GM15510 (cell line): ENCODE data around the gene KLHL4.

ENCODE experiments used
- POLR2A ChIP-seq: IDR thresholded peaks from 3 replicates; pipeline ENCODE4 v1.6.1; 2011; ENCODE audit warnings: borderline replicate concordance; ENCODE audit not compliant: insufficient read length; ENCODE audit errors: extremely low read depth

The KLHL4 gene

DNA sequence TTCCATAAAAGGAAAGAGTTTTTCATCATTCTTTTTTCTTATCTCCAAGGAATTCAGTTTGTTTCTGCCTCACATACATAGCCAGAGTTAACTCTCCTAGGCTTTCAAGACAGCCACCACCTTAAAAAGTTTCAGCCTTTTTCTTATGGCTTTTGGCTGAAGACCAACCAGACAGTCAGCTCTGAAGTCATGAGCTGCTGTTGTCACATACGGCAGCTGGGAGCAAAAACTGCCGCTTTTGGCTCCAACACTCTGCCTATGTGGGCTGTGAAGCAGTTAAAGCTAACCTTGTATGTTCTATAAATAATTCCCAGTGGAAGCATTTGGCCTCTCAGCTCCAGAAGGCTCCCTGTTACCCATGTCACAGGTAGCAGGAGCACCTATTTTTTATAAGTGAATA is 104.1 kb downstream of the KLHL4 start:
- no peak for TF ChIP-seq POLR2A

DNA sequence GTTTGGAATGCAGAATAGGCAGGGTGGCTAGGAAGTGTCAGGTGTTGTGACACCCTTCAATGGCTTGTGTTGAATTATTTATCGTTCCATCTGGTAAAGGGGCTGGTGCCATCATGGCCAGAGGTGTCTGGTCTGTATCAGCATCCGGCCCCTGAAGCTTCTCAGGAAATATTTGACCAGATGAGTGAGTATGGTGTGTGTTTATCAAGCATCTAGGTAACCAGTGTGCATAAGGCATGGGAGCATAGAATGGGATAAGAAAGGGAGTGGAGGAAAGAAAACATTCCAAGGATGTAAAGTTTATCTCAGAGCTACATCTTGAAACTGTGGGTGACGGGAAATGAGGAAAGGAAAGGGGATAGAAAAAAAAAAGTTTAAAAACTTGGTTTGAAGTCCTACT is 109.4 kb downstream of the KLHL4 start:
- no peak for TF ChIP-seq POLR2A

DNA sequence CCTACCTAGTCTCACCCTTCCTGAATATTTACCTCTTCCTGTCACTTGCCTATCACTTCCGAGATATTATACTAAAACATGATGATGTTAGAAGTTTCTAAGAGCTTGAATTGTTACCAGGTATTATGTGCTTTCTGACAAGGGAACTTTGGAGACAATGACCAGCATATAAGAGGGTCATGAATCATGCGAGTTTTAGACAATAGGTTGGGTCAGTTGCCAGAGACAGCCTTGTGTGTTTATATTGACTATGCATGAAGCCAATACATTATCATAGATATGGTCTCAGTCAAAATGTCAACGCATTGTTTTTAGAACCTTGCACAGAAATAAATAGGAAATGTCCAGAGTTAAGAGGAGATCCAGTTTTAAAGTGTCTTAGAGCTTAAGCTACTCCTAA is 116.8 kb downstream of the KLHL4 start:
- TF ChIP-seq POLR2A = no peak

DNA sequence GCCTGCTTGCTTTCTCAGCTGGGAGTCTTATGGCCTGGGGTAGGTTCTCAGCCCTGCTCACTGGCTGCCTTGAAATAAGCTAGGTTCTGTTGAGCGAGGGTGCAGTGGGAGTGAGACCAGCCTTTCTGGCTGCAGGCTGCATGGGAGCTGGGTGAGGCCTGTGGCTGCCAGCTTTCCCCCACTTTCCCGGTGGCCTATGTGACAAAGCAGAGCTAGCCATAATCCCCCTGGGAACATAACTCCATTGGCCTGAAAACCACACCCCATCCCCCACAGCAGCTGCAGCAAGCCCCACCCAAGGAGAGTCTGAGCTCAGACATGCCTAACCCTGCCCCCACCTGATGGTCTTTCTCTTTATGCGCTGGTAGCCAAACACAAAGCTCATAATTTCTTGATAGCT is 118.9 kb downstream of the KLHL4 start:
- TF ChIP-seq POLR2A = no peak

DNA sequence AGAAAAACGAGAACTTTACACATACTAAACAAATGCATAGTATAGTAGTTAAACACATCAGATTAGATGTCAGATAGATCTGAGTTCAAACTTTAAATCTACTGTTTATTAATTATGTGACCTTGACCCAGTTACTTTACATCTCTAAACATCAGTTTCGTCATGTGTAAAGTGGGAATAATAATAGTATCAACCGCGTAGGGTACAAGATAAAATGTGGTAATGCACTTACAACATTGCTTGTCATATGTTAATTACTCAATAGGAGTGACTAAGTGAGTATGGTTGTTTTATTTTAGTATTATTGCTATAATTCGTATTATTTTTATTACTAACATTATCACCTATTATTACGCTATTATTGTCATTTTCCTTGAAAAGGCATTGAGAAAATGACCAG is 144.2 kb downstream of the KLHL4 start:
- no peak for TF ChIP-seq POLR2A

DNA sequence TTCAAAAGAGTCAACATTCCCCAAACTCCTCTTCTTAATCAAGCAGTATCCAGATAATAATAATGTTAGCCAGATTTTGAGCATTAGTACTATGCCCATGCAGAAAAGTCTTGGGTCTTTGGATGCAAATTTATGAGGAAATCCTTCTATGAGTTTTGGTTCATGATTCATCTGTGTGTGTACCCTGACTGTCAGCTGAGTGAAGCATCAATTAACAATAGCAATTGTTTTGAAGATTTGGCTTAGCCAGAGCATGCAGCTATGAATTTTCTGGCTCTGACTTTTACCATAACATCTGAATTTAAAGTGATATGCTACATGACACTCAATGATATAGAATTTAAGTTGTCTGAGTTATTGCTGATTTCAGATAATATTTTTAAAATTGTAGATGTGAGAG is 145.8 kb downstream of the KLHL4 start:
- TF ChIP-seq POLR2A = no peak

DNA sequence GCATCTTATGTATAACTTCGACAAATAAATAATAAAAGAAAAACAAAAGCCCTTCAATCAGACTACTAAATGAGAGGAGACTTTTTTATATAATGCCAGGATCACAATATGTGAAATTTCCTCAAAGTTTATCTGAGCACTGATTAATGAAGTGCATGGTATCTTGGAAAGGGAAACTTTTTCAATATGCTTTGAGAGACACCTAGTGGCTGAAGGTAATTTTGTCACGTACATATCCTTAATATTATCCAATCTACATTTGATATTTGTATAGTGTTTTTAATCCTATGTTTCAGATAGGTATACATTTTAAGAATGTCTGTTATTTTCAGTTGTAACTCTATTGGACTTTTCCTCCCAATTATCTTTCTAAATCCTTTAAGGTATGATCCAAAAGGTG is 146.8 kb downstream of the KLHL4 start:
- TF ChIP-seq POLR2A = no peak

DNA sequence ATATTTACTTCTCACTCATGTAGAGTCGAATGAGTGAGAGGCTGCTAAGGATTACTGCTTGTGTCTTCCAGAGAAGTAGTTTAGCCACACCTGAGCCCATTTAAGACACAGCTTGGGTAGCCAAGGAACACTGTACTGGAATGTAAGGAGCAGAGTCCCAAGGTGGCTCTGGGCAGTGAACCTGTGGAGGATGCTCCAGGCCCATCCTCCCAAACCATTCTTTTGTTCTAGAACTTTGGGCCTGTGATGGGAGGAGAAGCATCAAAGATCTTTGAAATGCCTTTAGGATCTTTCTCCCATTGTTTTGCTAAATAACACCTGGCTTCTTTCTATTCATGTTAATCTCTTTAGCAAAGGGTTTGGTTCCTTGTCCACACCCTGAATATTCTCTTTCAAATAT is 162.2 kb downstream of the KLHL4 start:
- no peak for TF ChIP-seq POLR2A

DNA sequence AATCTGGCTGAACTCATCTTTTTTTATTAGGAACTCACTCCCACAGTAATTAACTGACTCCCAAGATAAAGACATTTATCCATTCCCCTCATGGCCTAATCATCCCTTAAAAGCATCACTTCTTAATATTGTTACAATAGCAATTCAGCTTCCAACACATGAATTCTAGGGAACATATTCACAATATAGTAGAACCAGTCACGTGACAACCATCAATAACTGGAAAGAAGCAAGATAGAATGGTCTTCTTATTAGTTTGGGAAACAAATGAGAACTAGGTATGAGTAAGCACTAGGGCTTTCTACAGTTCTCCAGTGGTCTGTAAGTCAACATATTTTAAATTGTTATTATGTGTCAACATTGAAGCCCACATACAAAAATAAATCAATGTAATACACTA is 170.1 kb downstream of the KLHL4 start:
- no peak for TF ChIP-seq POLR2A

DNA sequence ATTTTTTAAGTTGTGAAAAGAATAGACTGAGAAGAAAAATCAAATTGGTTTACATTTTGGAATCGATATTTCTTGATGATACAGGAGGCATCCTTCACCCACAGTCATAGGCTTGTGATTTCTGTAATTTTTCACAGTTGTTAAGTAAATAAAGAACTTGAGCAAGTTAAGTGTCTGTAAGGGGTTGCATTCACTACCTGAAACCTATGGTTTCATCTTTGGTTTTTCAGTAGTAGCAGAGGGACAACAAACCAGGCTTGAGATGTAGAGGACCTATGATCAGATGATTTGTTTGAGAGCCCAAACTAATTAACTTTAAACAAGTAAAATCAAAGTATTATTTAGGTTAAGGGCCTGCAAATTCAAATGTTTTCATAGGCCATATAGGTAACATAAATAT is 175.6 kb downstream of the KLHL4 start:
- no peak for TF ChIP-seq POLR2A

DNA sequence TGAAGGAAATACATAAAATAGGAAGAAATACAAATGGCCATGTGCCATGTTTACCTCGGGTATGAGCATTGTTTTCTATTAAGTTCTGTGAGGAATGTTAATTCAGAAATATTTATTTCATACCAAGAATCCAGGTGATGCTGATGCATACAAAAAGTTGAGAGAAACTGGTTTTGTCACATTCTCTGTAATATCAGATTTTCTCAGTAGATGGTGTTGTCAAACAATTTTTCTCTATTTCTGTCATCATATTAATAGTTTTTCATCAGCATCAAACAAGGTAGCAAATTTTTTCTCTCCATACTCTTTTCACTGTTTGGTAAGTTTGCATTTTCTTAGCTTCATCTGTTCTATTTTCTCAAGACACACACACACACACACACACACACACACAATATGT is 179.8 kb downstream of the KLHL4 start:
- no peak for TF ChIP-seq POLR2A

DNA sequence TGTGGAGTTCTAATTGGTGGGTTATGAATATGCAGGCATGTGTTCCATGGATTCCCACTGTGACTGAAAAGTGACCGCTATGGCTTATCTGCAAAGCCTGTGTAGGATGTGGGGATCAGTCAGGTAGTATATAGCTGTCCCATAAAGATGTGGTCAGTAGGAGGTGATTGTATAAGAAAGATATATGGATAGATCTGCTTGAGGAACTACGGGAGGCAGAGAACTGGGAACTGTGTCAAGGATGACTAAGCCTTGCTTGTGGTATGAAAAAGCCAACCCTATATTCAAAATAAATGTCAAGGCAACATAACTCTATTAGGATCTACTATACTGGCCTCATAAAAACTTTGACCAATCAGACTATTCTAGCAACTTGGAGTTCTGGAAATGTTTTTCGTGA is 185.2 kb downstream of the KLHL4 start:
- TF ChIP-seq POLR2A = no peak

DNA sequence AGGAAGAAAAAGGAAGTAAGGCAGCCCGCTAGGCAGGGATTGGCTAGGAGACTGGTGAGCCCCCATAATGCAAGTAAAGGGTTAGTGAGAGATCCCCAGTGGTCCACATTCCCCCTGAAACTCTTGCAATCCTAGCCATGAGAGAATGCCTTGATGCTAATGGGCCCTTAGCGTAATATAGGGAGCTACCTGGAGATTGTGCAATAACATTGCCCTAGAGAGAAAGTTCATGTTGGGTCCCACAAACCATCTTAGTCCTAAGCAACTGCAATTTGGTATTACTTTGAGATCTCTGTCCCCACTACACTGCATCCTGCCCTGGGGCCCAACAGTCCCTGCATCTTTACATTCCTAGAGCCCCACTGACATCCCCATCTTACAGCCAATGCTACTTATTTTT is 188.5 kb downstream of the KLHL4 start:
- TF ChIP-seq POLR2A = no peak

DNA sequence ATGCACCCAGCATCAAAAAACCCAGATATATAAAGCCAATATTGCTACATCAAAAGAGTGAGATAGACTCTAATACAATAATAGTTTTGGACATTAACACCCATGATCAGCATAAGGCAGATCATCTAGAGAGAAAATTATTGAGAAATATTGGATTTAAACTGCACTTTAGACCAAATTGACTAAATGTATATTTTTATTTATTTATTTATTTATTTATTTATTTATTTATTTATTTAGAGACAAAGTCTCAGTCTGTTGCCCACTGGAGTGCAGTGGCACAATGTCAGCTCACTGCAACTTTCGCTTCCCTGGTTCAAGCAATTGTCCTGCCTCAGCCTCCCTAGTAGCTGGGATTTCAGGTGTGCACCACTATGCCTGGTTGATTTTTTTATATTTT is 193.0 kb downstream of the KLHL4 start:
- TF ChIP-seq POLR2A = no peak
